Left colon (tissue), 2 donors: ENCODE results near the gene CACNA2D3. TPM values are rescaled to one million over a fixed set of nuclear protein-coding genes. Genes with fewer than 3 reads are reported as not detected.

Experiments used
- ATAC-seq: fragments of 200-7000 bp; cut with Tn5 transposase; one replicate; pipeline ENCODE4 v1.9.1; 2020; ENCODE audit warnings: mild to moderate bottlenecking, moderate library complexity
- DNase-seq, 2 donors: peaks; one replicate each; pipeline ENCODE4 v3.0.0-alpha.2; 2020
- intact Hi-C, 2 donors: fragments of 100-400 bp; cut with DNase I in 1 of 2; cut with micrococcal nuclease in 1 of 2; formaldehyde crosslinking; loops; one replicate each; pipeline versions ENCODE4 v1.11.2 to v1.14.0; 2022; cut with DNase I, micrococcal nuclease
- total RNA-seq, 2 donors: library from RNA; stranded (reverse); fragmentation: NEBNext Ultra II Directional; extraction: Animal tissue kit (Norgen Biotek cat#: 25700); gene quantifications; one replicate each; pipeline ENCODE4 v1.2.1, GENCODE V29; 2021
- donor health status: DM: no; HTN: no; CAD: no.
- donor health status: DM: yes; HTN: yes; CAD: no.

CACNA2D3 gene
- total RNA-seq, 2 donors from 2014 or later, result 0.24 to 0.64 TPM

GRCh38 chr3:54518011-54518675, 395.8 kb downstream of the CACNA2D3 start:
- no peak for DNase-seq
- ATAC-seq, result no peak
- intact Hi-C loops, result no loop called here

GRCh38 chr3:54519493-54519892, 397.1 kb downstream of the CACNA2D3 start:
- intact Hi-C loops, result no loop called here
- ATAC-seq (no peak), DNase-seq (no peak)

- no peak for ATAC-seq
- intact Hi-C loops, result no loop called here
- no peak for DNase-seq
Observed at GRCh38 chr3:54520060-54520459, 397.7 kb downstream of the CACNA2D3 start.

- ATAC-seq (no peak), DNase-seq (no peak)
- intact Hi-C loops, result no loop called here
Observed at GRCh38 chr3:54527521-54527920, 405.2 kb downstream of the CACNA2D3 start.

GRCh38 chr3:54527953-54528352, 405.6 kb downstream of the CACNA2D3 start:
- intact Hi-C loops, result no loop called here
- DNase-seq (no peak), ATAC-seq (no peak)

- intact Hi-C loops, result no loop called here
- DNase-seq (no peak), ATAC-seq (no peak)
Observed at GRCh38 chr3:54528668-54529067, 406.3 kb downstream of the CACNA2D3 start.

GRCh38 chr3:54530091-54530490, 407.7 kb downstream of the CACNA2D3 start:
- DNase-seq (no peak), ATAC-seq (no peak)
- intact Hi-C loops, result no loop called here

GRCh38 chr3:54530944-54531343, 408.6 kb downstream of the CACNA2D3 start:
- intact Hi-C loops, result no loop called here
- ATAC-seq (no peak), DNase-seq (no peak)

- intact Hi-C loops, result no loop called here
- DNase-seq, result no peak
Observed at GRCh38 chr3:54531741-54532140, 409.4 kb downstream of the CACNA2D3 start.

GRCh38 chr3:54533856-54534255, 411.5 kb downstream of the CACNA2D3 start:
- intact Hi-C loops, result no loop called here

More at GRCh38 chr3:54531741-54532140, 409.4 kb downstream of the CACNA2D3 start:
- no peak for ATAC-seq

GRCh38 chr3:54535619-54536018, 413.3 kb downstream of the CACNA2D3 start:
- DNase-seq, result no peak
- intact Hi-C loops, result no loop called here
- no peak for ATAC-seq

More at GRCh38 chr3:54533856-54534255, 411.5 kb downstream of the CACNA2D3 start:
- ATAC-seq, result no peak
- DNase-seq, result no peak

- intact Hi-C loops, result no loop called here
Observed at GRCh38 chr3:54536450-54536849, 414.1 kb downstream of the CACNA2D3 start.

GRCh38 chr3:54537506-54537905, 415.2 kb downstream of the CACNA2D3 start:
- intact Hi-C loops, result no loop called here
- no peak for ATAC-seq
- no peak for DNase-seq

More at GRCh38 chr3:54536450-54536849, 414.1 kb downstream of the CACNA2D3 start:
- no peak for ATAC-seq
- DNase-seq, result no peak

GRCh38 chr3:54538346-54538745, 416.0 kb downstream of the CACNA2D3 start:
- DNase-seq, result no peak
- ATAC-seq, result no peak
- intact Hi-C loops, result no loop called here

GRCh38 chr3:54541369-54541768, 419.0 kb downstream of the CACNA2D3 start:
- DNase-seq, result no peak
- ATAC-seq, result no peak
- intact Hi-C loops, result no loop called here

- DNase-seq (no peak), ATAC-seq (no peak)
- intact Hi-C loops, result no loop called here
Observed at GRCh38 chr3:54543446-54543845, 421.1 kb downstream of the CACNA2D3 start.

GRCh38 chr3:54547051-54547450, 424.7 kb downstream of the CACNA2D3 start:
- DNase-seq (no peak), ATAC-seq (no peak)
- intact Hi-C loops, result no loop called here

- intact Hi-C loops, result no loop called here
- no peak for DNase-seq
- no peak for ATAC-seq
Observed at GRCh38 chr3:54547846-54548245, 425.5 kb downstream of the CACNA2D3 start.

- no peak for ATAC-seq
- intact Hi-C loops, result no loop called here
Observed at GRCh38 chr3:54549607-54550220, 427.4 kb downstream of the CACNA2D3 start.

GRCh38 chr3:54550221-54550977, 428.0 kb downstream of the CACNA2D3 start:
- intact Hi-C loops, result no loop called here
- no peak for DNase-seq
- no peak for ATAC-seq

More at GRCh38 chr3:54549607-54550220, 427.4 kb downstream of the CACNA2D3 start:
- no peak for DNase-seq
